Fibroblast of the conjunctiva (primary cell): ENCODE data around the gene ZFAND2B.

Experiments used
- DNase-seq: peaks from one replicate; pipeline ENCODE4 v3.0.0-alpha.2; 2010; ENCODE audit warnings: low read depth

The ZFAND2B gene

GRCh38 chr2:219204425-219205164 is 2.0 kb upstream of the ZFAND2B start:
- DNase-seq, result no peak

GRCh38 chr2:219205165-219205538 is 1.4 kb upstream of the ZFAND2B start:
- DNase-seq, result no peak

- DNase-seq, result no peak
Measured at GRCh38 chr2:219205981-219206327, 628 bp upstream of the ZFAND2B start.

GRCh38 chr2:219207134-219207883 is 727 bp downstream of the ZFAND2B start:
- DNase-seq, result no peak

- DNase-seq, result no peak
Measured at GRCh38 chr2:219207884-219208740, 1.5 kb downstream of the ZFAND2B start.

DNA sequence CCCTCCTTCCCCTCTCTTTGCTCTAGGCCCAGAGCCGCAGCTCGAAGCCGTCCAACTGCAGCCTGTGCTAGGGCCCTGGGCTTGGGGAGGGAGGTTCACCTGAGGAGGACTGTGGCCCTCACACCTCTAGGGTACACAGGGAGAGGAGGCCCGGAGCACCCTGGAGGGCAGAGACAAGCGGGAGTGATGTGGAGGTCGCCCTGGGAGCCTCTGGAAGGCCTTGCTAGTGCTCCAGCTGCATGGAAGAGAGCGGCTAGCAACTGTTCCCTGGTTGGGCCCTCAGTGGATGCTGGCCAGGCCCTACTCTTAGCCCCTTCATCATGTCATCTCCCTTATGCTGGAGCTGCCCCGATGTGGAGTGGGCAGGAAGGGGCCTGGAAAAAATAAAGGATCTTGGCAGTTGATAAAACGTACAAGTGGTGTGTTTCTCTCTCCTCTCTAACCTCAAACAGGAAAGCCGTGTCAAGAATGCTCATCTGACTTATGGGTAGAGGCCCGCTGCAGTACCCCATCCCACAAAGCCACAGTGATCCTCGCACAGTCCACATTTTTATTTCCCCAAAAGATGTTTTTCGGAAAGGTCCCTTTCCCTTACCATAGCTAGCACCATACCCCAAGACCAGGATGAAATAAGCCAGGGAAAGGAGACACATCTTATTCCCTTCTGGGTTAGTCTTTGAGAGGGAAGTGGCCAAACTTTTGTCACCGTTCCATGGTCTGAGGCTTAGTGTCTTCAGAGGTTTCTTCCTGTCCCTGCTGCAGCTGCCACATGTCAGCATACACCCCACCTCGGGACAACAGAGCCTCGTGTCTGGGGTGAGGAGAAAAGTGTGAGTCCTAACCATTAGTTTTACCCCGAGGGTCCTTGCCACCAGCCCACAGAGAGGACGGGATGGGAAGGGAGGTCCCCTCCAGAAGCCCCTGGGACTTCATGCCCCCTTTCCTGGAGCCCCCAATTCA is 2.9 kb downstream of the ZFAND2B start:
- no peak for DNase-seq

GRCh38 chr2:219210196-219210885 is 3.8 kb downstream of the ZFAND2B start:
- no peak for DNase-seq

DNA sequence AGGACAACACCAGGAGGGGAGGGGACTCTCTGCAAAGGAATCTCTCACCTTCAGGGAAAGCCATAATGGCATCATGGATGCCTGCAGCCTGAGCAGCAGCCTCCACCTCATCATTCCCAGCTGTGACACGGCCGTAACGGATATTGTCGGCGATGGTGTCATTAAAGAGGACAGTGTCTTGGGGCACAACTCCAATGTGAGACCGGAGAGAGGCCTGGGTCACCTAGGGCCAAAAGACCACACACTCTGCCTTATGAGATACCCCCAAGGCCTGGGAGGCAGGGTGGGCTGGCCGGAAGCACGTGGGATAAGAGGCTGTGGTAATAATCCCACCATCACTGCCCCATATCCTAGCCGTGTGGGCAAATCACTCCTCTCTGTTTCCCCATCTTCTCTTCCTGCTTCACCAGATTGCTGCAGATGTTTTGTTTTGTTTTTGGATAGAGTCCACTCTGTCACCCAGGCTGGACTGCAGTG is 4.3 kb downstream of the ZFAND2B start:
- no peak for DNase-seq

- no peak for DNase-seq
Measured at GRCh38 chr2:219213026-219213415, 6.4 kb downstream of the ZFAND2B start.

- no peak for DNase-seq
Measured at GRCh38 chr2:219213486-219214071, 7.0 kb downstream of the ZFAND2B start.

- DNase-seq, result no peak
Measured at GRCh38 chr2:219214141-219214540, 7.6 kb downstream of the ZFAND2B start.

DNA sequence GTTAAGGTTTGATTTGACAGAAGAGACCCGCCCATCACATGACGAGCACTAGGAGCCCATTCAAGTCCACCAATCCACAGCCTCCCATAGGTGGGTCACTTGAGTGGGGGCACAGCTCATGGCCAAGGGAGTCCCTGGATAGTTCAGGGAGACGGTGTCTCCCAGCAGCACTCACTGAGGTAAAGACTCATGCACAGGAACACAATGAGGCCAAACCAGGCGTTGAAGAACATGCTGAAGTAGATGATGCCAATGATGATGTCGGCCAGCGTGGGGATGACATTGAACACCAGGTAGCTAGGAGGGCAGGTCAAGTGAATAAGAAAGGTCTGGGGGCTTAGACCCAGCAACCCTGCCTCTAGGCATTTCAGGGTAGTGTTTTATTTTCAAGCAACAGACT is 8.2 kb downstream of the ZFAND2B start:
- no peak for DNase-seq

DNA sequence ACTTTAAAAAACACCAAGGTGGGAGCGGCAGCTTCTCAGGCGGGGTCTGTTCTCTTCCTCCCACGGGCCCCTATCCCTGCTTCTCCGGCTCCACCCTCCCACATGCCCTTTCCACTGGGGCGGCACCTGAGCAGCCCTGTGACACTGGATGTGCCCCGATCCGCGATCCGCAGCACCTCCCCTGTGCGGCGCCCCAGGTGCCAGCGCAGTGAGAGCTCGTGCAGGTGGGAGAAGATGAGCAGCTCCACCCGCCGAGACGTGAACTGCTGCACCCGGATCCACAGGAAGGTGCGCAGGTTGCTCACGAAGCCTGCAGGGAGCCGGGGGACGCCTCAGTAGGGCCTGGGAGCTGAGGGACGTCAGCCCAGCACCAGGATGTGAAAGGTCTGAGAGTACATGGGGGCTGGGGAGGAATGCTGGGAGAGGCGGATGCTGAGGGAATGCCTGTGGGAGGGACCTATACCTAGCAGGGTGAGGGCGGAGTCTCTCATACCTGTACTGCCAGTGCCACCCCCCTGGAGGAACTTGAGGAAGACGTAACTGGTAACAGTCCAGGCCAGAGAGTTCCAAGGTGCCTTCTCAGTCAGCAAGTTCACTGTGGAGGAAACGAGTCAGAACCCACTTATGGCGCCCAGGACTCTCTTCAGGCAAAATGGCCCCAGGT is 9.4 kb downstream of the ZFAND2B start:
- no peak for DNase-seq

DNA sequence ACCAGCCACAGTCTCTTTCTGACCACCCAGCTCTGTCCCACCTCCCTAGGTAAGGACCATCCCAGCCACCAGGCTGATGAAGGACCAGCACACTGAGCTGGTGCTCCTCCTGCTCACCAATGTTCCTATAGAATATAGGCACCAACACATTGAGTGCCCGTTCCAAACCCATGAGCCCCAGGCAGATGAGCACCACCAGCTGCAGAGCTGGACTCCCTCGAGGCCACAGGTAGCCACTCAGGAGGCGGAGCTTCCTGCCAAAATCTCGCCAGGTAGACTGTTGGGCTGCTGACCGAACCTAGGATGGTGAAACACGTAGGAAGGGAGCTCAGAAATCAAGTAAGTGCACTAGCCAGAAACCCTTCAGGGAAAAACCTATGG is 9.9 kb downstream of the ZFAND2B start:
- DNase-seq, result no peak

DNA sequence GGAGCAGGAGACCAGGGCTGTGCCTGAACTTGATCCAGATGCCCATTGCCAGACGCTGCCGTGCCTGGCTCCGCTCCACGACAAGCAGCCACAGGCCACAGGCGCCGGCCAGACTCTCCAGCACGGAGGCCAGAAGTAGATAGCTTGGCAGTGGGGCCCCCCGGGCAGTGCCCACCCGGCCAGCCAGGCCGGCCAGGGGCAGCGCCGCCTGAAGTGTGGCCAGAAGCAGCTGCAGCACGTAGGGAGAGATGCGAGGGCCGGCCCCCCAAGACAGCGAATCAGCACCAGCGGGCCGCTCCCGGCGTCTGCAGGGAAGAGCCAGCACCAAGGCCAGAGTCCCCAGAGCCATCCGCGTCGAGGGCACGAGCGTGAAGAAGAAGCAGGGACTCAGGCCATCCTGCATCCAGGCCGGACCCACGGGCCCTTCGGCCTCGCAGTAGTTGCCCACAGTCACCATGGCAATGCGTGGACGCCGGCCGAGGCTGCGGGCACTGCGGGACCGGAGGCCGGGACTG is 11.7 kb downstream of the ZFAND2B start:
- DNase-seq, result no peak

GRCh38 chr2:219218732-219219701 is 12.4 kb downstream of the ZFAND2B start, which contains the start of gene ABCB6:
TSS of gene ABCB6 (minus strand) at chr2:219218958. CDS start at chr2:219218673, 285 bp downstream.
- DNase-seq, result peak; percentile 93

DNA sequence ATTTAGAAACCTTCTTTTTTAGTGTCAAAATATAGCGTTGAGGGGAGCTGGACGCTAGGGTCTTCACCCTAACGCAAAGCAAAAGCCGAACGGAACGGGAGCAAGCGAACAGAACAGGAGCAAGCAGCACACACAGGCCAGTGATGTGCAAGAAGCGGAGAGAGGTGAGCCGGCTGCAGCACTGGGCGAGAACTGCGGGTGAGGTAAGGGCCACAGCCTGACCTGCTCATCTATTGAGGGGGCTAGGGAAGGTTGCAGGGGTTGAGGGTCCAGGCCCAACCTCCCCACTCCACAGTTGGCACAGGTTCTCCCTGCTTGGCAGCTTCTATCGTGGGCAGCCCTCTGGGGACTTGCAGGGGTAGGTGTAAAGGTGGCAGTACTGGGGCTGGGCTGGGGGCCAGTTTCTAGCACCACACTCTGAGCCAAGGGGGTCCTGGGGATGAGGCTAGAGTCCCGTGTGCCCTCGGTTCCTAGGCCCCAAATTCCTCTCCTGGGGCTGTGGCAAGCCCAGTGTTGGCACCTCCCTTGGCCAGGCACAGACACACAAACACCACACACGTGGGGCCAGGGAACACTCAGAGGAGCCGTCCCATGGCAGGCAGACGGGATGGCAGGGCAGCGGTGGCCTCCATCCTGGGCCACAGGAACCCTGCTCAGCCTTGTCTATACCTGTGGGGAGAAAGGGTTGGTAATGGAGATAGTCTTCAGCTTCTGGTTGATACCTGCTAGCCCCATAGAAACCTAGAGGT is 13.4 kb downstream of the ZFAND2B start:
- no peak for DNase-seq
